ENCODE data around the gene AHSA1. TPM values are rescaled to one million over a fixed set of nuclear protein-coding genes. Genes with fewer than 3 reads are reported as not detected.

The AHSA1 gene
- total RNA-seq, 2 donors from 2014 or later, result 83.3 to 86.3 TPM

DNA sequence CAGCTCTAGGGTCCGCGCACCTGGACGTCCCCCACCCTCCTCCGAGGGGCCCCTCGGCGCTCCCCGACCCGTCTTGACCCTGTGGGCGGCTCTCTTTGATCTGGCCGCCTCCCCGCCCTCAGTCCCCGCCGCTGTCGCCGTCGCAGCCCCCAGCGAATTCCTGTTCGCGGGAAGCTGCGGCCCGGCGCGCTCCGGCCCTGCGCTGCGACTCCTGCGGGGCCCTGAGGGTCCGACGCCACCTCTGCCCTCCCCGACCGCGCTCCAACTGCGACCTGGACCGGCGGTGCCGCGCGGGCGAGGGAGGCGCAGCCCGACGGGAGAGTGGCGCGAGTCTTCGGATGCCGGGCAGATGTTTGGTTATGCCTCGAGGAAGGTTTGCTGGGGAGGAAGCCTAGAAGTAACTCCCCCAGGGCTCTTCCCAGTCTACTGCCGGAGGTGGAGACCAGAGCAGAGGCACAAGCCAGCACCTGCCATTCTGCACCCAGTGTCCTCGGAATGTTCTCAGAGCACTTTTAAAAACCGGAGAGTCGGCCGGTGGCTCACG, 41.2 kb downstream of the AHSA1 start:
- ATAC-seq (peak; percentile 10), DNase-seq (no peak)
- intact Hi-C loops (cut with DNase I, micrococcal nuclease), result no loop called here

DNA sequence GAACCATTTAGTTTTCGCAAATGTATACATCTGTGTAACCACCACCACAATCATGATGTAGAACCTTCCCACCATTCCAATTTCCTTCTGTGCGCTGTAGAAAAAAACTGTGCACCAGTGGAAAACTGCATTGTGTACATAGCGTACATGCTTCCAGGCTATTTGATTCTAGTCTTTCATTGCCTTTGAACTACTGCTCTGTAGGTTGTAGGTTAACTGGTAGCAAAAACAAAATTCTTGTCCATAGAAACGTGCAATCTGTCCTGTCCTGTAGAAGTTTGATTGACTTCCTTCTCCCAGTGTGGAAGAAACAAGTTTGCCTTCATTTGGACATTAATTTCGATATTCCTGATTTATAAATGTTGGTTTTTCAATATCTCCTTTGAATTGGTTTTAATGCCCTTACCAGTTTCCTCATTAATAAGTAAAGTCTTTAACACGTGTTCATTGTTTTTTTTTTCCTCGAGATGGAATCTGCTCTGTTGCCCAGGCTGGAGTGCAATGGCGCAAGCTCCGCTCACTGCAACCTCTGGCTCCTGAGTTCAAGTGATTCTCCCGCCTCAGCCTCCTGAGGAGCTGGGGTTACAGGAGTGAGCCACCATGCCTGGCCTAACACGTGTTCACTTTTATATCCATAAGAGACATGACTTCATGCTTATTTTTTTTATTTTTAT, 44.4 kb downstream of the AHSA1 start:
- ATAC-seq (peak; percentile 83), DNase-seq (no peak)
- intact Hi-C loops (cut with DNase I, micrococcal nuclease), result no loop called here

DNA sequence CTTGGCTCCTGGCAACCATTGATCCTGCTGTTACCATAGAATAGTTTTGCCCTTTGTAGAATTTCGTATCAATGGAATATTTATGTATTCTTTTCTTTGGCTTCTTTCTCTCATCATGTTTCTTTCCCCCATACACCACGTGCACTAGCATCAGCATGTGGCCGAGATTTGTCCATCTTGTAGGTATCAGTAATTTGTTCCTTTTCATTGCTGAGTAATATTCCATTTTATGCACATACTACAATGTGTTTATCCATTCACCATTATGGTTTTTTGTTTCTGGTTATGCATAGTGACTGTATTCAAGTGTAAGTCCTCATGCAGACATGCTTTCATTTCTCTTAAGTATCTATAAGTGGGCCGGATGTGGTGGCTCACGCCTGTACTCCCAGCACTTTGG, 45.2 kb downstream of the AHSA1 start:
- intact Hi-C loops (cut with DNase I, micrococcal nuclease), result no loop called here
- ATAC-seq, result no peak
- DNase-seq, result no peak

DNA sequence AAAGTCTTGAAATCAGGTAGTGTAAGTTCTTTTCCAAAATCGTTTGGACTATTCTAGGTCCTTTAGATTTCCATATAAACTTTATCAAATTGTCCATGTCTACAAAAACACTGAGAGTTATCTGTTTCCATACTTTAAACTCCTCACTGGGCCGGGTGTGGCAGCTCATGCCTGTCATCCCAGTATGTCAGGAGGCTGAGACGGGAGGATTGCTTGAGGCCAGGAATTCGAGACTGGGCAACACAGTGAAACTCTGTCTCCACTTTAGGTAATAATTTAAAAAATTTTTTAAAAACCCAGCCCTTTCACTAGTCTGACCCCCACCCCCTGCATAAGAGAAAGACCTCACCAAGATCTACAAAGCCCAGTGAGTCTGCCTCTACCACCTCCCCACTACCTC, 47.1 kb downstream of the AHSA1 start:
- DNase-seq (no peak), ATAC-seq (no peak)
- intact Hi-C loops (cut with DNase I, micrococcal nuclease), result no loop called here

DNA sequence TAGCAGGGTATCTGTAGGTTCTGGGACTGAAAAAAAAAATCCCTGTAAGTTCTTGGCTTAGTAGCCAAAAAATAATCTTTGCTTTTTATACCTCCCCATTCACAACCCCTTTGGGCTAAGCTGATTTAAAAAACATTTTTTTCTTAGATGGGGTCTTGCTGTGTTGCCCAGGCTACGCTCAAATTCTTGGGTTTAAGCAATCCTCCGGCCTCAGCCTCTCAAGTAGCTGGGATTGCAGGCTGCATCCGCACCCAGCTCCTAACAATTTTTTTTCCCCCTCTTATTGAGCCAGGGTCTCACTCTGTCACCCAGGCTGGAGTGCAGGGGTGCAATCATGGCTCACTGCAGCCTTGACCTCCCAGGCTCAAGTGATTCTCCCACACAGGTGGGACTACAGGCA, 49.9 kb downstream of the AHSA1 start:
- DNase-seq (no peak), ATAC-seq (no peak)
- intact Hi-C loops (cut with DNase I, micrococcal nuclease), result no loop called here

DNA sequence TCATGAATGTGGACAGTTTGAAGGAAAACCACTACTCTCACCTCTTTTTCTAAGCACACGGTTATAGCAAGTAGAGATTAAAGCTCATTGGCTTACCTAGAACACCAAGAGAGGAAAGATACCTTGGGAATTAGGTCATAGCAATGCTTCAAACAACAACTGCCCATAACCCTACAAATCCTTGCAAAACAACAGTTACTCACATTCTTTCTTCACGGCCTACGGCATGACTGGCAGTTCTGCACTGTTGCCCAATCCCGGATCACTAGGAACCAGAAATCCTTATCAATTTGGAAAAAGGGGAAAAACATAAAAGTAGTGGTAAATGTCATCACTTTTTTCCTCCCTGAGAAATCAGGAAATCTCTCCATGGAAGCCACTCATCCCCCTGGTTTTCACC, 50.4 kb downstream of the AHSA1 start:
- intact Hi-C loops (cut with DNase I, micrococcal nuclease), result no loop called here
- ATAC-seq (no peak), DNase-seq (no peak)

DNA sequence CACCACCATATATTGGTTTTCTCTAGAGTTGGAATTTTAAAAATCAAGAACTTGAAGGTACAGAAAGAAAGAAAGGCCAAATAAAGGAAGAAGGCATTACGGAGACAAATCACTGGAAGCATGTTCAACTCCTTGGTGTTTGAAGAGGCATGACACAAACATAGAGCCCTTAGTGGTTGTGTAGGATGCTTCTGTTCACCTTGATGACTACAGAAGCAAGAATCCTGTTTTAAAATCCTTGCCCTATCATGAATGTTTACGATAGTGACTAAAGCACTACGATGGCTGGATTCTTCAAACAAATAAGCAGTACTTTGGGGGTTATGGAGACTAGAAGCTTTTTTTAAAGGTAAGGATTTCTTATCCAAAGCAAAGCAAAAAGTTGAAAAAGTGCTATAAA, 51.0 kb downstream of the AHSA1 start:
- intact Hi-C loops (cut with DNase I, micrococcal nuclease), result no loop called here
- no peak for ATAC-seq
- no peak for DNase-seq

DNA sequence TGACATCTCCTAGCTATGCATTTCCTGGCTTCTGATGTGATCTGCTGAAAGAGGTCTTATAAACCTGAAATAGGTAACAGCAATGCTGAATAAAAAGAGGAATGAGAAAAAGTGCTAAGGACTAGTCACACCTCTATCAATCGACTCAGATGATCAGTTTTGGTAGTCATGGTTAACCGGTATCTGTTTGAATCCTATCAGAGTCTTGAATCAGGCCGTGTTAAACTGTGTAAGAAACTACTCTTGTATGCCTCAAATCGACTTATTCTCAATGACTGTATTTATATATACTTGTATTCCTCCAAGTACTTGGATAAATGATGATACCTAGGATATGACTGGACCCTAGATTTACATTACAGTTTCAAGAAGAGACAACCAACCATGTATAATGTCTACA, 51.5 kb downstream of the AHSA1 start:
- DNase-seq, result no peak
- no peak for ATAC-seq
- intact Hi-C loops (cut with DNase I, micrococcal nuclease), result no loop called here

DNA sequence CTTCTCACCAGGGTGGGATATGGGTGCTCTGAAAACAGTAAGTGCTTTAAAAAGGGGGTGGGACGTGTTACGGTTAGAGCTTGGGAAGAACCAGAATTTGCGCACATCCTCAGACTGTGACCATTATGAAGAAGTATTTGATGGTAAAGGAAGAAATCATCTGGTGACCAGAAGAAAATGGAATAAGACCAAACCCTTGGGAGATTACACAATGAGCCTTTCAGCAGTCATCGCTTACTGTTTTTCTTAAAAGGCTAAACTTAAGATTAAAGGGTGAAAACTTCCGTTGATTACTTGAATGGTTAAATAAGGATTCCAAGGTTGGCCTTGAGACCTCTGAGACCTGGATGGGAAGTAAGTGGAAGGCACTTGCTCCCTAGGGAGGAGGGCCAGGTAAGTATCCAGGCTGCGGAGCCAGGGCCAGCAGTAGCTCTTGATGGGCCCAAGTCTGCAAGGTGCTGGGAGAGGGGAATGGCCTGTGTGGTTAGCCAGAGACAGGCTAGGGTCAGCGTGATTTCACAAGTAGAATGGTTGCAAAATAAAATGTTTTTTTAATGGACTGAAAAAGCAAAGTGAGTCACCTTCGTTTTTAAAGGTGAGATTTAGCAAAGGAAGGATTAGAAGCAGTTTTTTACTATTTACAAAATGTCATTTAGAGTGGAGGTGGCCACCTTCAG, 53.7 kb downstream of the AHSA1 start:
- no peak for ATAC-seq
- intact Hi-C loops (cut with DNase I, micrococcal nuclease), result no loop called here
- no peak for DNase-seq

DNA sequence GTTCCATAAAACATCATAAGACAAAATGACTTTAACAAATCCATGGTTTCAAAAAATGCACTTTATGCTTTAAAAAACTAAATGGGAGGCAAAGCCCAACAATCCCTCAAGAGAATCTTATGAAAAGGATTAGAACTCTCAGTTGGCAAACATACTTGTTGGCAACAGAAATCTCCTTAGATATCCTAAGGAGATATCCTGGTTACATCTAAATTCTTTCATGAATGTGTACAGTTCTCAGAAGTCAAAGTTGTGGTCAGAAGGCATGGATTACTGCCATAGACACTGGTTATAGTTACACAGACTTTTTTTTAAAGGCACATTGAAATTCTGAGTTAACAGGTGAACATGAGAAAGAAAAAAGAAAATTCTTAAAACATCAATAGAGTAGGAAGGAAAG, 58.2 kb downstream of the AHSA1 start:
- ATAC-seq, result no peak

More for the DNA sequence above, 58.2 kb downstream of the AHSA1 start:
- intact Hi-C loops (cut with DNase I, micrococcal nuclease), result no loop called here
- no peak for DNase-seq

Other genes with a start within 250 kb of the AHSA1 start
- under 1 TPM in 1 of 2 donors, not detected in 1; 0.31 TPM for gene NGB, start 186.9 kb upstream of the AHSA1 start, total RNA-seq
- 10 to 100 TPM; 15.9 to 24.0 TPM for gene POMT2, start 137.2 kb upstream of the AHSA1 start, total RNA-seq
- 10 to 100 TPM; 30.7 to 34.4 TPM for gene GSTZ1, start 137.1 kb upstream of the AHSA1 start, total RNA-seq
- gene TMED8, start 81.0 kb upstream of the AHSA1 start, total RNA-seq, result 1 to 10 TPM; 7.4 TPM
- gene SAMD15, start 80.7 kb upstream of the AHSA1 start, total RNA-seq, result under 1 TPM; 0.31 to 0.36 TPM
- gene NOXRED1, start 34.6 kb upstream of the AHSA1 start, total RNA-seq, result under 1 TPM; 0.45 to 0.46 TPM
- 10 to 100 TPM; 13.3 to 18.8 TPM for gene VIPAS39, start 492 bp upstream of the AHSA1 start, total RNA-seq
- under 1 TPM in 1 of 2 donors, not detected in 1; 0.14 TPM for gene ISM2, start 40.7 kb downstream of the AHSA1 start, total RNA-seq
- 10 to 100 TPM; 59.8 to 72.3 TPM for gene SPTLC2, start 158.5 kb downstream of the AHSA1 start, total RNA-seq
- gene ALKBH1, start 249.9 kb downstream of the AHSA1 start, total RNA-seq, result 10 to 100 TPM; 11.4 to 14.4 TPM